ENCODE data around the gene SLC1A2.

The SLC1A2 gene

DNA sequence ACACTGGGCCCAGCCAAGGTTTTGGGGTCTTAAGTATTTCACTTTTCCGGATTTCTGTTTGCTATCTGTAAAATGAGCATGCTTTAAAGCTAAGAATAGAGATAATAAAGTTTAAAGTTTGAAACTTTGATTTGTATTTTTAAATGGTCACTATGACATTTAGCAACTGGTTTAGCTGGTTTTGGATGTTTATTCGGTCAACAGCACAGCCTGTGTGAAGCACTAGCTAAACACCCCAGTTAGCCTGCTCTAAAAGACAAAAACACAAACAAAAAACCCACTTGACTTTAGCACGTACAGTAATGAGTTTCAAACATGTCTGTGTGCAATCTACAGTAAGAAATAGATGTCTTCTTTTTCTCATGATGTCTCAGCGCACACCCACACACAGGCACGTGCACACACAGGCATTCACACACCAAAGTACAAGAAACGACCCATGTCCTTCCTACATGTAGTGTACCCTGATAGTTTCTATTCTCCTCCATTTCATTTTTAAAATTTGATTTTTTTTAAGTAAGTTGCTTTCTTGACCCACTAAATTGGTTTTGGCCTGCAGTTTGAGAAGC lies 29.4 kb downstream of the SLC1A2 start:
- TF ChIP-seq, protein P1, sequence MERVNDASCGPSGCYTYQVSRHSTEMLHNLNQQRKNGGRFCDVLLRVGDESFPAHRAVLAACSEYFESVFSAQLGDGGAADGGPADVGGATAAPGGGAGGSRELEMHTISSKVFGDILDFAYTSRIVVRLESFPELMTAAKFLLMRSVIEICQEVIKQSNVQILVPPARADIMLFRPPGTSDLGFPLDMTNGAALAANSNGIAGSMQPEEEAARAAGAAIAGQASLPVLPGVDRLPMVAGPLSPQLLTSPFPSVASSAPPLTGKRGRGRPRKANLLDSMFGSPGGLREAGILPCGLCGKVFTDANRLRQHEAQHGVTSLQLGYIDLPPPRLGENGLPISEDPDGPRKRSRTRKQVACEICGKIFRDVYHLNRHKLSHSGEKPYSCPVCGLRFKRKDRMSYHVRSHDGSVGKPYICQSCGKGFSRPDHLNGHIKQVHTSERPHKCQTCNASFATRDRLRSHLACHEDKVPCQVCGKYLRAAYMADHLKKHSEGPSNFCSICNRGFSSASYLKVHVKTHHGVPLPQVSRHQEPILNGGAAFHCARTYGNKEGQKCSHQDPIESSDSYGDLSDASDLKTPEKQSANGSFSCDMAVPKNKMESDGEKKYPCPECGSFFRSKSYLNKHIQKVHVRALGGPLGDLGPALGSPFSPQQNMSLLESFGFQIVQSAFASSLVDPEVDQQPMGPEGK (CRISPR knock-in tag; IDR thresholded peaks at IDR 0.05; ENCODE audit: borderline replicate concordance): no peak
- TF ChIP-seq RARB (CRISPR knock-in tag; IDR thresholded peaks at IDR 0.05) (no peak), BACH2 (CRISPR knock-in tag; IDR thresholded peaks at IDR 0.05; ENCODE audit: borderline replicate concordance) (no peak), OSR1 (CRISPR knock-in tag; IDR thresholded peaks at IDR 0.05) (no peak), ZC3H10 (CRISPR knock-in tag; IDR thresholded peaks at IDR 0.05) (no peak), ARNTL (CRISPR knock-in tag; IDR thresholded peaks at IDR 0.05; ENCODE audit: borderline replicate concordance, low read depth) (no peak), TOX (CRISPR knock-in tag; IDR thresholded peaks at IDR 0.05; ENCODE audit: borderline replicate concordance) (no peak), SNAI2 (CRISPR knock-in tag; IDR thresholded peaks at IDR 0.05) (no peak), ZFP30 (CRISPR knock-in tag; IDR thresholded peaks at IDR 0.05) (no peak), ZFP3 (CRISPR knock-in tag; IDR thresholded peaks at IDR 0.05) (no peak), ISL1 (CRISPR knock-in tag; IDR thresholded peaks at IDR 0.05) (no peak), GLIS3 (CRISPR knock-in tag; IDR thresholded peaks at IDR 0.05) (no peak), ZNF565 (CRISPR knock-in tag; conservative IDR thresholded peaks at IDR 0.05; ENCODE audit: low read depth) (no peak), ESRRG (CRISPR knock-in tag; IDR thresholded peaks at IDR 0.05) (no peak), ZNF8 (CRISPR knock-in tag; IDR thresholded peaks at IDR 0.05) (no peak), PPARA (CRISPR knock-in tag; IDR thresholded peaks at IDR 0.05; ENCODE audit: borderline replicate concordance) (no peak), ZNF70 (CRISPR knock-in tag; IDR thresholded peaks at IDR 0.05) (no peak), CSDC2 (CRISPR knock-in tag; IDR thresholded peaks at IDR 0.05) (no peak)
- TF ChIP-seq, protein P2, sequence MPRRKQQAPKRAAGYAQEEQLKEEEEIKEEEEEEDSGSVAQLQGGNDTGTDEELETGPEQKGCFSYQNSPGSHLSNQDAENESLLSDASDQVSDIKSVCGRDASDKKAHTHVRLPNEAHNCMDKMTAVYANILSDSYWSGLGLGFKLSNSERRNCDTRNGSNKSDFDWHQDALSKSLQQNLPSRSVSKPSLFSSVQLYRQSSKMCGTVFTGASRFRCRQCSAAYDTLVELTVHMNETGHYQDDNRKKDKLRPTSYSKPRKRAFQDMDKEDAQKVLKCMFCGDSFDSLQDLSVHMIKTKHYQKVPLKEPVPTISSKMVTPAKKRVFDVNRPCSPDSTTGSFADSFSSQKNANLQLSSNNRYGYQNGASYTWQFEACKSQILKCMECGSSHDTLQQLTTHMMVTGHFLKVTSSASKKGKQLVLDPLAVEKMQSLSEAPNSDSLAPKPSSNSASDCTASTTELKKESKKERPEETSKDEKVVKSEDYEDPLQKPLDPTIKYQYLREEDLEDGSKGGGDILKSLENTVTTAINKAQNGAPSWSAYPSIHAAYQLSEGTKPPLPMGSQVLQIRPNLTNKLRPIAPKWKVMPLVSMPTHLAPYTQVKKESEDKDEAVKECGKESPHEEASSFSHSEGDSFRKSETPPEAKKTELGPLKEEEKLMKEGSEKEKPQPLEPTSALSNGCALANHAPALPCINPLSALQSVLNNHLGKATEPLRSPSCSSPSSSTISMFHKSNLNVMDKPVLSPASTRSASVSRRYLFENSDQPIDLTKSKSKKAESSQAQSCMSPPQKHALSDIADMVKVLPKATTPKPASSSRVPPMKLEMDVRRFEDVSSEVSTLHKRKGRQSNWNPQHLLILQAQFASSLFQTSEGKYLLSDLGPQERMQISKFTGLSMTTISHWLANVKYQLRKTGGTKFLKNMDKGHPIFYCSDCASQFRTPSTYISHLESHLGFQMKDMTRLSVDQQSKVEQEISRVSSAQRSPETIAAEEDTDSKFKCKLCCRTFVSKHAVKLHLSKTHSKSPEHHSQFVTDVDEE (CRISPR knock-in tag; IDR thresholded peaks at IDR 0.05): no peak
- TF ChIP-seq, protein P3, sequence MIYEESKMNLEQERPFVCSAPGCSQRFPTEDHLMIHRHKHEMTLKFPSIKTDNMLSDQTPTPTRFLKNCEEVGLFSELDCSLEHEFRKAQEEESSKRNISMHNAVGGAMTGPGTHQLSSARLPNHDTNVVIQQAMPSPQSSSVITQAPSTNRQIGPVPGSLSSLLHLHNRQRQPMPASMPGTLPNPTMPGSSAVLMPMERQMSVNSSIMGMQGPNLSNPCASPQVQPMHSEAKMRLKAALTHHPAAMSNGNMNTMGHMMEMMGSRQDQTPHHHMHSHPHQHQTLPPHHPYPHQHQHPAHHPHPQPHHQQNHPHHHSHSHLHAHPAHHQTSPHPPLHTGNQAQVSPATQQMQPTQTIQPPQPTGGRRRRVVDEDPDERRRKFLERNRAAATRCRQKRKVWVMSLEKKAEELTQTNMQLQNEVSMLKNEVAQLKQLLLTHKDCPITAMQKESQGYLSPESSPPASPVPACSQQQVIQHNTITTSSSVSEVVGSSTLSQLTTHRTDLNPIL (CRISPR knock-in tag; IDR thresholded peaks at IDR 0.05; ENCODE audit: low read depth): no peak
- no peak for ATAC-seq

DNA sequence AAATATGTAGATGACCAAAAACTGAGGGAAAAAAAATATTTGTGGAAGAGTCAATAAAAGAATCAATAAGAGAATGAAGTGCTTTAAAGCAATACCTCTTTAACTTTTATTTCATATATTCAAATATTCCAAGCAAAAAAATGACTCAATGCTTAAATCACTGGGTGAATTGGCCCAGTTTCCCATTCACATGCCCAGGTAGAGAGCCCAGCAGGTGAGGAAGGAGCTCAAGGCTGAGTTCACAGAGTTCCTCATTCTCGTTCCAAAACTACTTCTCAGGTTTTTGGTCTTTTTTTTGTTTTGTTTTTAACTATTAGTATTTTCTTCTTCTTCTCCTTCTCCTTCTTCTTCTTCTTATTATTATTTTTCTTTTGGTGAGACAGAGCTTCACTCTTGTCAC lies 30.2 kb downstream of the SLC1A2 start:
- ATAC-seq: no peak
- no peak for TF ChIP-seq ZNF70 (CRISPR knock-in tag; IDR thresholded peaks at IDR 0.05)
- no peak for TF ChIP-seq CSDC2 (CRISPR knock-in tag; IDR thresholded peaks at IDR 0.05)
- TF ChIP-seq OSR1 (CRISPR knock-in tag; IDR thresholded peaks at IDR 0.05): no peak
- TF ChIP-seq RARB (CRISPR knock-in tag; IDR thresholded peaks at IDR 0.05): no peak
- TF ChIP-seq, protein P2 (CRISPR knock-in tag; IDR thresholded peaks at IDR 0.05): no peak
- TF ChIP-seq, protein P4, sequence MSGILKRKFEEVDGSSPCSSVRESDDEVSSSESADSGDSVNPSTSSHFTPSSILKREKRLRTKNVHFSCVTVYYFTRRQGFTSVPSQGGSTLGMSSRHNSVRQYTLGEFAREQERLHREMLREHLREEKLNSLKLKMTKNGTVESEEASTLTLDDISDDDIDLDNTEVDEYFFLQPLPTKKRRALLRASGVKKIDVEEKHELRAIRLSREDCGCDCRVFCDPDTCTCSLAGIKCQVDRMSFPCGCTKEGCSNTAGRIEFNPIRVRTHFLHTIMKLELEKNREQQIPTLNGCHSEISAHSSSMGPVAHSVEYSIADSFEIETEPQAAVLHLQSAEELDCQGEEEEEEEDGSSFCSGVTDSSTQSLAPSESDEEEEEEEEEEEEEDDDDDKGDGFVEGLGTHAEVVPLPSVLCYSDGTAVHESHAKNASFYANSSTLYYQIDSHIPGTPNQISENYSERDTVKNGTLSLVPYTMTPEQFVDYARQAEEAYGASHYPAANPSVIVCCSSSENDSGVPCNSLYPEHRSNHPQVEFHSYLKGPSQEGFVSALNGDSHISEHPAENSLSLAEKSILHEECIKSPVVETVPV (CRISPR knock-in tag; IDR thresholded peaks at IDR 0.05): no peak
- TF ChIP-seq SNAI2 (CRISPR knock-in tag; IDR thresholded peaks at IDR 0.05): no peak
- TF ChIP-seq GLIS3 (CRISPR knock-in tag; IDR thresholded peaks at IDR 0.05): no peak
- no peak for TF ChIP-seq ZFP30 (CRISPR knock-in tag; IDR thresholded peaks at IDR 0.05)
- TF ChIP-seq ESRRG (CRISPR knock-in tag; IDR thresholded peaks at IDR 0.05): no peak
- TF ChIP-seq TCF4 (CRISPR knock-in tag; IDR thresholded peaks at IDR 0.05; ENCODE audit: borderline replicate concordance): no peak
- no peak for TF ChIP-seq ZNF565 (CRISPR knock-in tag; conservative IDR thresholded peaks at IDR 0.05; ENCODE audit: low read depth)
- TF ChIP-seq, protein P3 (CRISPR knock-in tag; IDR thresholded peaks at IDR 0.05; ENCODE audit: low read depth): no peak
- no peak for TF ChIP-seq ZC3H10 (CRISPR knock-in tag; IDR thresholded peaks at IDR 0.05)
- TF ChIP-seq ZNF8 (CRISPR knock-in tag; IDR thresholded peaks at IDR 0.05): no peak
- TF ChIP-seq PPARA (CRISPR knock-in tag; IDR thresholded peaks at IDR 0.05; ENCODE audit: borderline replicate concordance): no peak
- no peak for TF ChIP-seq BACH2 (CRISPR knock-in tag; IDR thresholded peaks at IDR 0.05; ENCODE audit: borderline replicate concordance)
- no peak for TF ChIP-seq ZFP3 (CRISPR knock-in tag; IDR thresholded peaks at IDR 0.05)

Measured in SK-N-SH treated with all-trans-retinoic acid at 6 μM for 48 hours (cell line).